GM19455 (cell line): ENCODE results near the gene TMEM121.

ENCODE experiments used
- ATAC-seq: cut with Tn5 transposase; IDR thresholded peaks from one replicate; pipeline ENCODE4 v1.9.1; 2021; ENCODE audit not compliant: unreplicated experiment

TMEM121 gene

DNA sequence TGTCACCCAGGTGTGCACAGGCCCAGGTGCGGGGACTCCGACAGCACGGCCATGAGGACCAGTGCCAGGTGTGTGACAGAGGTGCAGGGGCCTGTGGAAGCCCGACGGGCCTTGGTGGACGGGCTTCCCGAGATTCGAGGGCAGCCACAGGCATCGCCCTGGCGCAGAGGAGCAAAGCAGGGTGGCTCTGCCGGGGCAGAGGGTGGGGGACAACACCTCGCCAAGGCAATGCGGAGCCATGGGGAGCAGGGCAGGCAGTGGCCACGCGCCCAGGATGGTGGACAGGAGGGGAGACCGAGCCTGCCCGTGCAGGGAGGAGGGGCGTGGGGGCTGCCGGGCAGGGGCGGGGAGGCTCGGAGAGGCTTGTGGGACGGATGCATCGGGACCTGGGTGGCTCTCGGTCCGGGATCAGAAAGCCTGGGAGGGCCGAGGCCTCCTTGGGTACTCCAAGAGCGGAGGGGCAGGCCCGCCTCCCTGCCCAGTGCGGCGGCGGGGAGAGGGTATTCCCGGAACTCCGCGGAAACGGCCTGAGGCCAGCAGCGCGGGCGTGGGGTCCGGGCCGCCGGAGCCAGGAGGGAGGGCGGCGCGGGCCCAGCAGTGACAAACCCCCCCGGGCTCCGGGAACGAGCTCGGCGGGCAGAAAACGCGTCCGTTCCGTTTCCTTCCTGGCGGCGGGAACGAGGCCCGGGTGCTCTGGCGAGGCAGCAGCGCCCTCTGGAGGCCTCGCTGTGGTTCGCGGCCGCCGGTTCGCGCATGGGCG is 1.6 kb downstream of the TMEM121 start:
- ATAC-seq = no peak

DNA sequence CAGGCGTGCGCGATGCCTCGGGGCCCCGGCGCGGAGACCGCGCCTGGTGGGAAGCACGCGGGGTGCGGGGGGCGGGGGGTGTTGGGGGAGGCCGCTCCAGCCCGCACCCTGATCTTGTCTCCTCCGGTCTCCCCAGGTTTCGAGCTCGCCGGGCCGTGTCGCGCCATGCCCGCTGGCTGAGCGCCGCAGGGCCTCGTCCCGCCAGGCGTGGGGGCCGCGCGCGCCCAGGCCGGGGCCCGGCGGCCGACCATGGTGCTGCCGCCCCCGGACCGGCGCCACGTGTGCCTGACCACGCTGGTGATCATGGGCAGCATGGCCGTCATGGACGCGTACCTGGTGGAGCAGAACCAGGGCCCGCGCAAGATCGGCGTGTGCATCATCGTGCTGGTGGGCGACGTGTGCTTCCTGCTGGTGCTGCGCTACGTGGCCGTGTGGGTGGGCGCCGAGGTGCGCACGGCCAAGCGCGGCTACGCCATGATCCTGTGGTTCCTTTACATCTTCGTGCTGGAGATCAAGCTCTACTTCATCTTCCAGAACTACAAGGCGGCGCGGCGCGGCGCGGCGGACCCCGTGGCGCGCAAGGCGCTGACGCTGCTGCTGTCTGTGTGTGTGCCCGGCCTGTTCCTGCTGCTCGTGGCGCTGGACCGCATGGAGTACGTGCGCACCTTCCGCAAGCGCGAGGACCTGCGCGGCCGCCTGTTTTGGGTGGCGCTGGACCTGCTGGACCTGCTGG is 2.4 kb downstream of the TMEM121 start:
- no peak for ATAC-seq

DNA sequence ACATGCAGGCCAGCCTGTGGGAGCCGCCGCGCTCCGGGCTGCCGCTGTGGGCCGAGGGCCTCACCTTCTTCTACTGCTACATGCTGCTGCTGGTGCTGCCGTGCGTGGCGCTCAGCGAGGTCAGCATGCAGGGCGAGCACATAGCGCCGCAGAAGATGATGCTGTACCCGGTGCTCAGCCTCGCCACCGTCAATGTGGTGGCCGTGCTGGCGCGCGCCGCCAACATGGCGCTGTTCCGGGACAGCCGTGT is 2.9 kb downstream of the TMEM121 start:
- ATAC-seq = no peak

DNA sequence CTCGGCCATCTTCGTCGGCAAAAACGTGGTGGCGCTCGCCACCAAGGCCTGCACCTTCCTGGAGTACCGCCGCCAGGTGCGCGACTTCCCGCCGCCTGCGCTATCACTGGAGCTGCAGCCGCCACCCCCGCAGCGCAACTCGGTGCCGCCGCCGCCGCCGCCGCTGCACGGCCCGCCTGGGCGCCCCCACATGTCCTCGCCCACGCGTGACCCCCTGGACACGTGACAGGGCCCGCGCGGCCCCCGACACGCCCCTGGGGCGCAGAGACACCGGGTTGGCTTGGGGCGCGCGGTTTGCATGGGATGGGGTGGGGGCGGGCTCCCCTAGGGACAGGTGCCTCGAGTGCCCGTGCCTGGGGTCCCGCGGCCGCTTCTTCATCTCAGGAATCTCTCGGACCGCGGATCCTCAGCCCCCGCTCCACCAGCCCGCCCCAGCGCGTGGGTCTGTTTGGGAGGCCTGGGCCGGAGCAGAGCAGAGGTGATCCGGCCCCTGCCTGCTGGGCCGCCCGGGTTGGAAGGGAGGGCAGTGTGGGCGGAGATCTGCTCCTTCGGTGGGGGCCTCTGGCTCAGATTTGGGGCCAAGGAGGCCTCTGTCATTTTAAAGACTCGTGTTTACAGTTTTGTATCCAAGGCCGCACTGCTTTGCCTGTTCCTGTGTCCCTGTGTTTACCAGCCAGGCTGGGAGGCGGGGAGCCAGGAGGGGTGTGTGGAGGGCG is 3.3 kb downstream of the TMEM121 start:
- no peak for ATAC-seq

DNA sequence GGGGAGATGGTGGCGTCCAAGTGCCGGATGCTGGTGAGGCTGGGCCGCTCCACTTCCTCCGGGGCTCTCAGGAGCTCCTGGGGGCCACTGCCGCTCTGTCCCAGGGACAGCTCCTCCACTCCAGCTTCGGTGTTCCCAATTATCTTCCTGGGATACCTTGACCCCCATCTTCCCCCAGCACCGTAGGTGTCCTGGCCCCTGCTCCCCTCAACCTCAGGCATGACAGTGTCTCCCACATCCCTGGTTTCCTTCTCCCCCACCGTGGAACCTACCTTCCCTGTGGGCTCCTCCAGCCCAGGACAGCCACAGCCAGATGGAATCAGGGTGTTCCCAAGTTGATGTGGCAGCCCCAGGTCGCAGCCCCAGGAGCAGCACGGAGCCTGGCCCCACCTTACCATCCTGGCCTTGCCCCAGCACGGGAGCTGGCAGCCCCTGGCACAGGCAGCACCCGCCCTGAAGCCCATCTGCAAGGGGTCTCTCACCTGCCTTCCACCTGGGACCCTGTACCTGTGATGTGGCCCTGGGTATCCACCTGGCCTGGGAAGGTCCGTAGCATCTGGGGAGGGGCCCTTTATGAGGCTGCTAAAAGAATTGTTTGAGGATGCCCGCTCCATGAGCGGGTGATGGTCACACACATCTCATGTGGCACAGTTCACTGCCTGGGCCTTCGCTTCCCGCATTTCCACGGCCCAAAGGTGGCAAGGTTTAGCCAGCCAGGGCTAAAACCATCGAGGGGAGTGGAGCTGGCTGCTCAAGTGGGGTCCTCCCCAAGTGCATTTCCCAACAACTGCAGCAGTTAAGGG is 4.1 kb downstream of the TMEM121 start:
- no peak for ATAC-seq

DNA sequence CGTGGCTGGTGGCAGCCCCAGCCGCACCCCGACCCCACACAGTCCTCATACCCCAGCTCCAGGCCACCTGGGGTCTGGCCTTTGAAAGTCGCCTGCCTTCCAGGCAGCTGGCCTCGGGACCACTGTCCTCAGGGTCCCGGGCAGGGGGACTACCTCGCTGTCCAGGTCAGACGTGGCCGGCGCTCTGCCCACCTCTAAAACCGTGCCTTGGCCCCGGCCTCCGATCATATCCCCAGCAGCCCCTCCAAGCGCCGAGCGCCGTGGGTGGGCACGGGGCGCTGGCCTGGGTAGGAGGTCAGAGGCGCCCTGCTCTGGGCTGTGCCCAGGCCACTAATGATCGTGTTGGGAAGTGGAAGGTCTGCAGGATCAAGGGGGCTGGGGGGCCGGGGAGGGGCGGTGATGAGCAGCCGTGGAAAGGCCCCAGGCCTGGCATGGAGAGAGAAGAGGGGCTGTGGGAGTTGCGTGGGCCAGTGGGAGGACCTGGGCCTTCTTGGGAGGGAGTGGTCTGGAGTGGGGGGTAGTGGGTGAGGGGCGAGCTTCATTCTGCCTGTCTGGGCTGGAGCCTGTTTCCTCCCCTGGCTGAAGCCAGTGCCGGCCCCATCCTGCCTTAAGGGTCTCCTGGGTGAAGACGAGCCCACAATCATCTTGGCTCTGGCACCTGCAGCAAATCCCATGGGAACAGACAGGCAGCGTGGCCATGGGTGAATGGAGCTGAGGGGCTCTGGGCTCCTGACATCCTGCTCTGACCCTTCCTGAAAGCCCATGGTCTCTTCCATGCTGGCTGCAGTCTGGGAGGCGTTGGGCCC is 4.9 kb downstream of the TMEM121 start:
- ATAC-seq = no peak

DNA sequence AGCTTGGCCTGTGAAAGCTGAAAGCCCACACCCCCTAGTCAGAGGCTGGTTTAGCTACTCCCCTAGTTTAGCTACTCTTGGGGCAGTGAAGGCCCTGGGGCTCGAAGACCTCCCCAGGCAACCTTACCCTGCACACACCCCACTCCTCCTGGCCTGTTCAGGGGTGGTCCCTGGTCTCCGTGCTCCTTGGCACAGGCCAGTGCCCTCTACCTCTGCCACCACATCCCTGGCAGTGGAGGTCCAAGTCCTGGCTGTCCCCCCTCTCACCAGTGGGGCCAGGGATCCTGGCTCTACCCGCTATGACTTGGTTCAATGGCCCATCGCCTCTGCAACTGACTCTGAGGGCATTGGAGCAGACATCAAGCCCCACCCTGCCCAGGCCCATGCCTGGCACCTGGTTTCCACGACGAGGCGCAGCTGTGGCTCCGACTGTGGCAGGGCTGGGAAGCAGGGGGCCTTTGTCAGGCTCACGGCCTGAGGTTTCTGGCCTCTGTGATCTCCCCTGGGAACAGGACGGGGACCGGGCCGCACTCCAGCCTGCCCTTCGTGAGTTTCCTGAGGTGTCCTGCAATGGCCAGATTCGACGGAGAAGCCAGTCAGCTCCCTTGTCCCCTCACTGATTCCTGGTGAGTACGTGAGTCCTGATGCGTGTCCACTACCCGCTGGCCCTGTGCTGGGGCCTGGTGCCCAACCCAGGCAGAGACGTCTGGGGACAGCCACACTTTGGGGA is 5.7 kb downstream of the TMEM121 start:
- no peak for ATAC-seq

DNA sequence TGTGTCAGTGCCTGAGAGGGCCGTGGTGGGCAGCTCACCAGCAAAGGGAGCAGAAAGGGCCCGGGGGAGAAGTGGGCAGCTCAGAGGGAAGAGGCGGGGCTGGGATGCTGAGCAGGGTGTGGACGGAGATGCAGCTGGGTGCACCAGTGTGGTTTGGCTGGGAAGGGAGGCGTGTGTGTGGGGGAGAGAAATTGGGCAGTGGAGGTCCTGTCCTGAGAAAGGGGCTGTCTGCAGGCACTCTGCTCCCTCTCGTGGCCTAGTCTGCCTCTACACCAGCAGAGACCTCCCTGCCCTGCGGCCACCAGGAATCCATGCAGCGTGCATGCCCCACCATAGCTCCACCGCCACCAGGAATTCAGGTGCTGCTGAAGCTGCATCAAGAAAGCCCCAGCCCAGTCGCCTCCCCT is 6.4 kb downstream of the TMEM121 start:
- ATAC-seq = no peak

DNA sequence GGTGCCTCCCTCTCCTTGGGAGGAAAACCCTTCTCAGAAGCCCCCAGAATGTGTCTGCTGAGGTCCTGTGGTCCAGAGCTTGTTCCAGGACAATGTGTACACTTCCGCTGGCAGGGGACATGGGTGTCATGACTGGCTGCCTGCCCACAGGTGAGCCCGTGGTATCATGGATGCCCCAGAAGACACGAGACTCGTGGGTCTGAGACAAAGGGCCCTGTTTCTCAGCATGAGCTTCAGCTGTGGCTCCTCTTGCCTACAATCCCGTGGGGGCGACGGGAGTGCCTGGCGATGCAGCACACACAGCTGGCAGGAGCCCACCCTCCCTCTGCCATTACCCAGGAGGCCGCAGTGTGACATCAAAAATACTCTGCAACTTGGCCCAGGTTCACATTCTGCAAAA is 7.0 kb downstream of the TMEM121 start:
- no peak for ATAC-seq

DNA sequence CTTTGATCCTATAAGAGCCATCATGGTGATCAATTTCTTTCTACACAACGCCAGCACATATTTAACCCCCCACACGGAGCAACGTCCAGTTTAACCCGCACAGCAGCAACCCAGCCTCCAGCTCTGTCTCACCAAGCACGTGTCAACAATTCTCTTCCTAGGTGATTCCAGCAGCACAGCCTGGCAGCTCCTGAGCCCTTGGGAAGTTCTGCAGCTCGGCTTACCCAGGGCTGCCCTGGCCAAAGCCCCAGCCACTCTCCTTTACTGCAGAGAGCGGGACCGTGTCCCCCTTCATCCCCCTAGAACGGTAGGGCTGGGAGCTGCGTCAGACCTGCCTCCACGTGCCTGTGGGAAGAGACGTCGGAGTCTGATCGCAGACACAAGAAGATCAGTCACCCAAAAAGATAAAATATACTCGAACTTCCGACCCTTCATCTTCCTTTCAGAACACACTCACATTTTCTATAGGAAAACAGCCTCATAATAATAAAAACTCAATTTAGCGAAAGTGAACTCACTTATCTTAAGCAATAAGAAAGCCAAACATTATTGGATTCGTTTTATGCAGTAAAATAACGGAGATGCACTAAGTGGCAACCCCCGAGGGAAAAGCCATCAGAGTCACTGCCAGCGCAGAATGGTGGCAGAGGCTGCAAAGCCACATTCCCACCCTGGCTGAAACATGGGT is 7.6 kb downstream of the TMEM121 start:
- no peak for ATAC-seq

DNA sequence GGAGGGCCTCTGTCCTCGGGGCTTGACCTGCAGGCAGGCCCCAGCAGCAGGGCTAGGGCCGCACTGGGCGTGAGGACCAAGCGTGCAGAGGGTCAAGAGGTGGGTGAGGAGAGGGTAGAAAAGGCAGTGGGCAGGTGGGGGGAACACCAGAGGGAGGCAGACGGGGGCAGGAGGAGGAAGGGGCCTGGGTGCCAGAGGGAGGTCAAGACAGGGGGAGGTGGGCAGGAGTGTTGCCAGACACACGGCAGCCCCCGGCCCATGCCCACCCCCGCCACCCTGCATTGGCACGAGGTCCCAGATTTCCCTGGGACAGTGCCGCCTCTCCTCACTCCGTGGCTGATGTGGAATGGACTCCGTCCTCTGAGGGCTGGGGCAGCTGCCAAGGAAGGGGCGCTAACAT is 8.2 kb downstream of the TMEM121 start:
- ATAC-seq = no peak

DNA sequence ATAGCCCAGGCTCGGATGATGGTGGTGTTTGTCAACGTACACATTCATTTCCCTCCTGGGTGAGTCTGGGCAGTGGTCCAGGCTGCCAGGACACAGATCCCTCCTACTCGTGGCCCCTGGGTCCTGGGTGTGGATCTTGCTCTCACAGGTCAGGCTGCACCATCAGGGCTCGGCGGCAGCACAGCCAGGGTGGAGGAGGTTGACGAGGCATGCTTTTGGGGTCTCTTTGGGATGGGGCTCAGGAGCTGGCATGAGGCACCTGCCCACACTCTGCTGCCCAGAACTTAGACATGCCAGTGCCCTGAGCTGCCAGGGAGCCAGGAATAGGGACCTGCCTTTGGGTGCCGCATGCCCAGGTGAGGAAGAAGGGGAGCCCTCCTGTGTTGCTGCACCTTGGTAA is 9.7 kb downstream of the TMEM121 start:
- ATAC-seq = no peak

DNA sequence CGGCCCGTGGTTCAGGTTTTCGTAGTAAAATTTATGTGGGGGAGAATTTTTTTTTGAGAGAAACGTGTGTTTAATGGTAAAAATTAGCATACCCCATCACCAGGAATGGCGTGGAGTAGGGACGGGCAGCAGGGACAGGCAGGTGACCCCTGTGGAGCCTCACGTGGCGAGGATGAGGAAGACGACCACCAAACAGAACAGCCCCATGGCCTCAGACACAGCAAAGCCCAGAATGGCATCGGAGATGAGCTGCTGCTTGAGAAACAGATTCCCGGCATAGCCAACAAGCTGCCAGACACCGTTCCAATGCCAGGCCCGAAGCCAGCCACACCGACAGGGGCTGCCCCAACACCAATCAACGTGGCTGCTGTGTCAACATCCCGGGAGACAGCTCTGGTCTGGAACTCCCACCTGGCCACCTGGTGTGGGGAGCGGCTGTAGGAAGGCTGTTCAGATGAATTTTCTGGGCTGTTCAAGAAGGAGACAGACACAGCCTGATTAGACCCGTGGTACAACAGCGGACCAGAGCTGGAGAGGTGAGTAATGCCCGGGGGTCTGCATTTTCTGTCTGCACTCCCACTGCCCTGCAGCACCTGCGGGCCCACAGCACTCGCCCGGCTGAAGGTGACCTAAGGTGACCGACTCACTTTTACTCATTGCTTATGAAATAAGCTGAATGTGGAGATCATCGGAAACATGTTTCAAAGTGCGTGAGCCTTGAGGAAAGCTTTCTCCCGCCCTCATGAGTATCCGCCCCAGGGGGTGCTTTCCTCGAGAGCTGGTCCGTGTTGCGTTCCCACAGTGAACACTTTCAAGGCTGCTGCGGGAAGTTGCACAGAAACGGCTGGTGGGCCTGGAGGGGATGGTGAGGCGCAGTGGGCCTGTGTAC is 10.6 kb downstream of the TMEM121 start:
- no peak for ATAC-seq

DNA sequence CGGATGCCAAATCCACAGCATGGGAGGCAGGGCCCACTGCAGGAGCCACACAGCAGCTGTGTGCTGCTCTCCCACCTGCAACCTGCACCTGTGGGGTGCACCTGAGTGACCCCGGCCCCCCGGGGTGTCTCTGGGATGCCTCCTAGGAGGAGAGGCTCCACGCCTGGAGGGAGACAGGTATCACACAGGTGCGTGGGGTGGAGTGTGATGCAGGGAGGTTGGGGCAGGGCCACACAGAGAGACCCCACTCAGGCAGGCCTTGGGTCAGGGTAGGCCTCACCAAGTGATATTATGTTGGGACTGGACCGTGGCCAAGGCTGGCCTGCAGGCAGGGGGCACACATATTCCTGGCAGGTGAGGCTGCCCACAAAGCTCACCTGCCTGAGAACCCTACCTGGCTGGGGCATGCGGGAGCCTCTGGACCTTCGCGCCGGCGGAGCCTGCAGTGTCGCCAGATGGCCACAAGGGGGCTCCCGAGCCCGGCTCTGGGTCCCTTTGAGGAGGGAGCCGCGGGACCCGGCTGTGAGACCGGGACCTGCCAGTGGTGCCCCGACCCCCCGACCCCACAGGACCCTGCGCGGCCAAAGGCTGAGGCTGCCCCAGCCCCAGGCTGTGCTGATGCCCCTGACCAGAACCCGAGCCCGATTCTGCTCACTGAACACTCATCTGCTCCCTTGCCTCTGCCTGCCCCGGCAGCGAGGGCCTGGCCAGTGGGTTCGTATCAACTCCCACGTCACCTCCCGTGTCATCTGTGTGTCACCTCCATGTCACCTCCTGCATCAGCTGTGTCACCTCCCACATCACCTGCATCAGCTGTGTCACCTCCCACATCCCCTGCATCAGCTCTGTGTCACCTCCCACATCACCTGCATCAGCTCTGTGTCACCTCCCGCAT is 11.4 kb downstream of the TMEM121 start:
- no peak for ATAC-seq

DNA sequence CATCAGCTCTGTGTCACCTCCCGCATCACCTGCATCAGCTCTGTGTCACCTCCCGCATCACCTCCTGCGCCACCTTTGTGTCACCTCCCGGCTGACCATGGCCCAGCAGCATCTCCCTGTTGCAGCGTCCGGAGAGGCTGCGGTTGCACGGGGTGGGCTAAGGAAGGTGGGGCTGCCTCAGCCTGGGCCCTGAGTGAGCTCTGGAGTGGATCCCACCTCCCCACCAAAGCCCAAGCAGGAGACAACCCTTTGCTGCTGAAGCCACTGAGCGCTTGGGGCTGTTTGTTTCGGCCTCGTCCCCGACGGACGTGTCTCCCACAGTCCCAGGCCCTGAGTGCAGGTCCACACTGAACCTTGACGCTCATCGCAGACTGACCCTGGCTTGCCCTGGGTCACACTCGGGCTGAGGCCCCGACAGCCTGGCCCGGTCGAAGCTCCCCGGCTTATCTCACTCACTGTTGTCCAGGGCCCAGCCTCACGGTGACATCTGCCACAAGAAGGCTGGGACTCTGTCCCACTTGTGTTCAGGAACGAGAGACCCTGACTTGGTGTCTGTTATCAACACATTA is 12.2 kb downstream of the TMEM121 start:
- no peak for ATAC-seq

DNA sequence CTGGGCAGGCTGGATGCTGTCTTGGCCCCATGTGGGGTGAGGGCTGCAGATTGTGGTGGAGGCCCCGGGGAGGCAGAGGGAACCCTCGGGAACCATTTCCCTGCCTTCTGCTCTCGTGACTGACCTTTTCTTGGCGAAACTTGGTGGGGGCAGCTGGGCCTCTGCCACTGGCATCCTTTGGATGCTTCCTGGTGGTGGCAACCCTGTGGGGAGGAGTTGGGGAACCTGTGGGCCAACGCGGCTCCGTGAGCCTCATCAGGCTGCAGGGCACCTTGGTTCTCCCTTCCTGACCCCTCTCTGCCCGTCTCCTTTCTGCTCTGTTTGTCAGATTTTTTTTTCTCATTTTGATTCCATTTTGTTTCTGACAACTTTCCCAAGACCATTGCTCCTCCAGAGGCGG is 14.4 kb downstream of the TMEM121 start:
- no peak for ATAC-seq

DNA sequence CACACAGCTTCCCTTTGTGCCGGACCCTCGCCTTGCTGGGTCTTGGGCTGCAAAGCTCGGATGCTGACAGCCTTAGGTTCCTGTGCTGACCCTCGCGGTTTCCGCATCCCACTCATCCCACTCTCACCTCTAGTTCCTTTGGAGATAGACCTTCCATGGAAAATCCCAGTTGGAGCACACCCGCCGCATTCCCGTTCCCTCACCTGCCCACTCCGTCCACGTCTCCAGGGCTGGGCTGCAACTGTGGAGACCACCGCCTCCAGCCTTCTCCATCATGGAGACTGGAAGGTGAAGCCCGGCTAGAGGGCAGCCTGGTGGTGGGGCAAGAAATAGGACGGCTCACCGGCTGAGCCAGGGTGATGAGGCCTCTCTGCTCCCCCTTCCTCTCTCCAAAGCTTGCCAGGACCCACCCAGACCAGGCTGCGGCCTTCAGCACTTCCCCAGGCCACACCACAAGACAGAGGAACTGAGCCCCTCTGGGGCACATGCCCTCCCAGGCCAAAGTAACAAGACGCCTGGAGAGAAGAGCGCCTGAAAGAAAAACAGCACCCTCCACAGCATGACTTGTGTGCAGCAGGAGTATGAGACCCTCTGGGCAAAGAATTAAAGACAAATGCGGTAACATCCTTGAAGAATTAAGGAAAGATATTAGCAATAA is 15.0 kb downstream of the TMEM121 start:
- ATAC-seq = no peak
